GM21390 (cell line): Measurements from ENCODE around the gene PRKAR1B.

Experiments
- ATAC-seq: cut with Tn5 transposase; IDR thresholded peaks from one replicate; pipeline ENCODE4 v1.9.1; 2021; ENCODE audit not compliant: unreplicated experiment

The PRKAR1B gene

GRCh38 chr7:527723-528122, 199.4 kb downstream of the PRKAR1B start:
- ATAC-seq, result no peak

- ATAC-seq, result no peak
These were observed 200.5 kb downstream of the PRKAR1B start for GRCh38 chr7:526460-527034.

- no peak for ATAC-seq
These were observed 201.3 kb downstream of the PRKAR1B start for GRCh38 chr7:525740-526139.

GRCh38 chr7:524800-525199, 202.3 kb downstream of the PRKAR1B start:
- ATAC-seq, result no peak

- no peak for ATAC-seq
These were observed 203.4 kb downstream of the PRKAR1B start for GRCh38 chr7:523347-524336.

- no peak for ATAC-seq
These were observed 204.1 kb downstream of the PRKAR1B start for GRCh38 chr7:522951-523314.

GRCh38 chr7:522071-522950, 204.8 kb downstream of the PRKAR1B start:
- ATAC-seq, result no peak

GRCh38 chr7:521221-522070, 205.6 kb downstream of the PRKAR1B start:
- ATAC-seq, result no peak

GRCh38 chr7:520503-521161, 206.4 kb downstream of the PRKAR1B start:
- ATAC-seq, result no peak

- no peak for ATAC-seq
These were observed 207.3 kb downstream of the PRKAR1B start, which contains the start of gene PDGFA for GRCh38 chr7:519484-520390. Gene PDGFA (minus strand): TSS chr7:519846. CDS start chr7:519001, 845 bp downstream.

GRCh38 chr7:518630-519483, 208.2 kb downstream of the PRKAR1B start:
- no peak for ATAC-seq

- no peak for ATAC-seq
These were observed 209.1 kb downstream of the PRKAR1B start for GRCh38 chr7:517774-518629.

GRCh38 chr7:516606-517456, 210.2 kb downstream of the PRKAR1B start:
- no peak for ATAC-seq

GRCh38 chr7:516216-516605, 210.9 kb downstream of the PRKAR1B start:
- ATAC-seq, result no peak

- no peak for ATAC-seq
These were observed 211.5 kb downstream of the PRKAR1B start for GRCh38 chr7:515628-516027.
